ENCODE measurements around the gene SPATA12. TPM values are rescaled to one million over a fixed set of nuclear protein-coding genes. Genes with fewer than 3 reads are reported as not detected.
A peak's percentile ranks its signal among the peaks of the same experiment; 100 is the strongest.

The SPATA12 gene, protein sequence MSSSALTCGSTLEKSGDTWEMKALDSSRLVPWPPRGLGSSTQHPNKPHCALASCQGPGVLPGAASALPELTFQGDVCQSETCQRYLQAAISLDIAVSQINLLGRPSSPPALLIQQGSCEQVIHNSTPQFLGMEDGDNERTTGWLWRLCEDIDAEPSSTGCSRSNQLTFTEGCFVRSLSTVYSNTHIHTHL
- not detected for total RNA-seq
- polyA plus RNA-seq = under 1 TPM in 1 of 3 donors, not detected in 2; 0.01 TPM
- long read RNA-seq, donor 1 = 0 reads
- long read RNA-seq, donor 2 = 0 reads

- WGBS, 3 donors = 72 to 77% (median 76%) methylated on average over 11 of the region's 11 CpGs
- no peak within 1 kb of the TSS for H3K27ac ChIP-seq
Observed at GRCh38 chr3:57060089-57060821, at the start of gene SPATA12. TSS of gene SPATA12 (plus strand) at chr3:57060664. CDS start at chr3:57073695, 13,031 bp downstream.

DNA sequence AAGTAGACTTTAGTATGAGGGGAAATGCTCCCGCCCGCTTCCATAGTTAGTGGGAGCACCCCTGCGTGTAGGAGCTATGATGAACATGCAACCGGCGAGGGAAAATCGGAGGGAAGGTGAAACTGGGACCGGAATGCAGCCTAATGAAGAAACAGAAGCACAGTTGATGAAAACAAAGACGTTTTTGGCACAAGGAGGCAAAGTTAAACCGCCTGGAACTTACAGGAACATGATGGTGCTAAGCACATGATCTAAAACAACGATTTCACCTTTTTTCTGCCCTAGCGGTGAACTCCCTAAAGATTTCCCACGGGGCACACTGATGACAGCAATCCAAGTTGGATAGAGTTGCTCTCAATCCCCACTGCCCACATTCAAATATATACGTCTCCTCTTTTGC, 49.4 kb upstream of the SPATA12 start:
- no peaks in the 10 kb centered on the region for H3K36me3 ChIP-seq (ENCODE audit: insufficient read depth in 1 of 2, low read depth in 1 of 2)
- intact Hi-C loops (cut with DNase I) = no loop called here
- no peak for ATAC-seq
- H3K27ac ChIP-seq = no peak overlapping the region
- peaks cover 23% of the 10 kb centered on the region for H3K4me1 ChIP-seq
- H3K4me3 ChIP-seq = no peak overlapping the region
- TF ChIP-seq CTCF (IDR thresholded peaks at IDR 0.05) = no peak
- no peak for DNase-seq
- H3K27me3 ChIP-seq (ENCODE audit: insufficient read depth in 3 of 3, low read length in 2 of 3) = no peaks in the 10 kb centered on the region
- 69 to 78% (median 69%) methylated on average over 13 of the region's 13 CpGs for WGBS, 3 donors
- no peaks in the 10 kb centered on the region for H3K9me3 ChIP-seq

More at GRCh38 chr3:57060089-57060821, at the start of gene SPATA12:
- peak; percentile 64 to 82 (median 72) for ATAC-seq
- Histone ChIP-seq H3K27me3 (ENCODE audit: insufficient read depth in 3 of 3, low read length in 2 of 3) (peaks cover 0 to 3% (median 0%) of the 10 kb centered on the region in 3 donors), H3K4me3 (no peak within 1 kb of the TSS), H3K4me1 (no peaks in the 10 kb centered on the region), H3K9me3 (no peaks in the 10 kb centered on the region), H3K36me3 (ENCODE audit: insufficient read depth in 1 of 2, low read depth in 1 of 2) (no peaks in the 10 kb centered on the region)
- peak; percentile 64 to 65 for DNase-seq
- intact Hi-C loops (cut with DNase I) = no loop called here
- TF ChIP-seq CTCF (IDR thresholded peaks at IDR 0.05) = no peak

- no peak overlapping the region for H3K27ac ChIP-seq
Observed at GRCh38 chr3:57012847-57013246, 47.6 kb upstream of the SPATA12 start.

GRCh38 chr3:57015350-57015729, 45.1 kb upstream of the SPATA12 start:
- intact Hi-C loops (cut with DNase I) = no loop called here

More at GRCh38 chr3:57012847-57013246, 47.6 kb upstream of the SPATA12 start:
- DNase-seq (no peak), ATAC-seq (no peak)
- peaks cover 9% of the 10 kb centered on the region for H3K4me1 ChIP-seq
- no peak for TF ChIP-seq CTCF (IDR thresholded peaks at IDR 0.05)
- H3K27me3 ChIP-seq (ENCODE audit: insufficient read depth in 3 of 3, low read length in 2 of 3) = no peaks in the 10 kb centered on the region
- intact Hi-C loops (cut with DNase I) = no loop called here
- WGBS, 3 donors = 97 to 98% (median 98%) methylated on average over 16 to 22 of the region's 22 CpGs
- H3K36me3 ChIP-seq (ENCODE audit: insufficient read depth in 1 of 2, low read depth in 1 of 2) = no peaks in the 10 kb centered on the region
- H3K9me3 ChIP-seq = no peaks in the 10 kb centered on the region
- H3K4me3 ChIP-seq = no peak overlapping the region

More at GRCh38 chr3:57015350-57015729, 45.1 kb upstream of the SPATA12 start:
- Histone ChIP-seq H3K9me3 (no peaks in the 10 kb centered on the region), H3K4me3 (no peak overlapping the region), H3K27ac (no peak overlapping the region), H3K4me1 (no peaks in the 10 kb centered on the region), H3K27me3 (ENCODE audit: insufficient read depth in 3 of 3, low read length in 2 of 3) (no peaks in the 10 kb centered on the region), H3K36me3 (ENCODE audit: insufficient read depth in 1 of 2, low read depth in 1 of 2) (no peaks in the 10 kb centered on the region)
- WGBS, 3 donors = 87 to 99% (median 95%) methylated on average over 7 of the region's 7 CpGs
- DNase-seq (no peak), ATAC-seq (no peak)
- no peak for TF ChIP-seq CTCF (IDR thresholded peaks at IDR 0.05)

Data from psoas muscle (tissue), 8 donors.